ENCODE data around the gene KIF24. TPM values are rescaled to one million over a fixed set of nuclear protein-coding genes. Genes with fewer than 3 reads are reported as not detected.
"Not testable (repeated sequence)": the region's sequence is repeated elsewhere in the genome, so short reads cannot be mapped to it uniquely, and the experiment has no call there.

Gene KIF24
- total and polyA plus RNA-seq, 3 donors from 2014 or later, result 18.3 to 34.7 (median 20.0) TPM

- Histone ChIP-seq H3K27ac (peak overlapping the region; percentile 39 to 79), H3K27me3 (no peaks in the 10 kb centered on the region), H3K36me3 (ENCODE audit: low read depth, missing control alignments) (no peaks in the 10 kb centered on the region), H3K9me3 (no peaks in the 10 kb centered on the region), H3K4me1 (peaks cover 20% of the 10 kb centered on the region), H3K4me3 (no peak overlapping the region)
- WGBS, 2 donors, result 70 to 85% methylated on average over 6 to 7 of the region's 7 CpGs
- intact Hi-C loops (cut with DNase I; ENCODE audit: low total_unique reads), result no loop called here
- no peak for TF ChIP-seq CTCF (IDR thresholded peaks at IDR 0.05)
- TF ChIP-seq POLR2A (IDR thresholded peaks at IDR 0.05), result no peak
- DNase-seq, result no peak
Observed at GRCh38 chr9:34341659-34342295, 12.7 kb upstream of the KIF24 start.

- Histone ChIP-seq H3K27ac (no peak overlapping the region), H3K4me1 (peaks cover 17% of the 10 kb centered on the region), H3K4me3 (no peak overlapping the region), H3K27me3 (no peaks in the 10 kb centered on the region), H3K36me3 (ENCODE audit: low read depth, missing control alignments) (no peaks in the 10 kb centered on the region), H3K9me3 (no peaks in the 10 kb centered on the region)
- WGBS, 2 donors, result 74 to 77% methylated on average over 2 of the region's 2 CpGs
- DNase-seq, result no peak
- intact Hi-C loops (cut with DNase I; ENCODE audit: low total_unique reads), result no loop called here
- no peak for TF ChIP-seq POLR2A (IDR thresholded peaks at IDR 0.05)
- TF ChIP-seq CTCF (IDR thresholded peaks at IDR 0.05), result no peak
Observed at GRCh38 chr9:34338665-34339385, 9.8 kb upstream of the KIF24 start.

GRCh38 chr9:34338079-34338478 lies 9.0 kb upstream of the KIF24 start:
- H3K4me3 ChIP-seq; H3K9me3 ChIP-seq; DNase-seq; H3K27ac ChIP-seq; H3K36me3 ChIP-seq (ENCODE audit: low read depth, missing control alignments); intact Hi-C loops (cut with DNase I; ENCODE audit: low total_unique reads); H3K27me3 ChIP-seq: not testable (repeated sequence)
- peaks cover 11% of the 10 kb centered on the region for H3K4me1 ChIP-seq

DNA sequence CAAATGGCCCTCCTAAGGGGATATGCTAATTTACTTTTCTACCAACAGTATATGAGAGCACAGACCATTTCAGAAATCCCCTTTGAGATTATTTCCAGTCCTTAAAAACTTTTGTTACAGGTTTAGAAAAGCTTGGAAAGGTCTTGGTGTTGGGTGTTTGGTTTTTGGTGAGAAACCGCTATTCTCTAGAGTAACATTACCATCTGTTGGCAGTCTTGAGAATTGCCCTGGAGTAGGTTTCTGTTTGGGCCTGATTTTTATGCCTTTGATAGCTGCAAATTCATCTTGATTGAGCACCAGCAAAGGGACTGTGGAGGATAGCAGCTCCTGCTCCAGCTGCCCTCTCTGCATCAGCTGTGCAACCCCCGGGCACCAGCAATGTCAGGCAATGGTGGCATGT lies 8.3 kb upstream of the KIF24 start:
- no peak for DNase-seq
- Histone ChIP-seq H3K36me3 (ENCODE audit: low read depth, missing control alignments) (no peaks in the 10 kb centered on the region), H3K9me3 (no peaks in the 10 kb centered on the region), H3K4me1 (peaks cover 5% of the 10 kb centered on the region), H3K27ac (no peak overlapping the region), H3K4me3 (no peak overlapping the region), H3K27me3 (no peaks in the 10 kb centered on the region)
- no peak for TF ChIP-seq CTCF (IDR thresholded peaks at IDR 0.05)
- TF ChIP-seq POLR2A (IDR thresholded peaks at IDR 0.05), result no peak
- 88 to 95% methylated on average over 1 to 2 of the region's 2 CpGs for WGBS, 2 donors
- intact Hi-C loops (cut with DNase I; ENCODE audit: low total_unique reads), result no loop called here

DNA sequence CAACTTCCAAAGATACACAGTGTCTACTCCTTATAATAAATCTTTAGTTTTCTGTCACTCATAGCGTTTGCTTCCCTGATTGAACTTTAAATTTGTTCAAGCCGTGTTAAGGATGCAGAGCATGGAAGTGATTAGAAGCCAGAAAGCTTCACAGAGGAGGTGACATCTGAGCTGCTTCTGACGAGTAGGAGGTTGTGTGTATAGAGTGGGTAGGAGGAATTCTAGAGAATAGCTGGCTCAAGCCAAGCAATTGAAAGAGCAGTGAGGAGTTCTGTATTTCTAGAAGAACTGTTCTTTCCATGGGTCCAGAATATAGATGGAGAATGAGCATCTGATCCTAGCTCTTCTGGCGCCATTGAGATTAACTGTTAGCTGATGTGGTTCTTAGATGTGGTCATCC lies 6.3 kb upstream of the KIF24 start:
- no peaks in the 10 kb centered on the region for H3K27me3 ChIP-seq
- no peak overlapping the region for H3K27ac ChIP-seq
- no peaks in the 10 kb centered on the region for H3K9me3 ChIP-seq
- intact Hi-C loops (cut with DNase I; ENCODE audit: low total_unique reads), result no loop called here
- no peak overlapping the region for H3K4me3 ChIP-seq
- no peaks in the 10 kb centered on the region for H3K36me3 ChIP-seq (ENCODE audit: low read depth, missing control alignments)
- 85 to 92% methylated on average over 4 of the region's 4 CpGs for WGBS, 2 donors
- TF ChIP-seq CTCF (IDR thresholded peaks at IDR 0.05) (no peak), POLR2A (IDR thresholded peaks at IDR 0.05) (no peak)
- H3K4me1 ChIP-seq, result no peaks in the 10 kb centered on the region
- no peak for DNase-seq
